Middle frontal gyrus (tissue), 1 donor: Measurements from ENCODE around the gene LIPE.
A peak's percentile ranks its signal among the peaks of the same experiment; 100 is the strongest.
"Not testable (repeated sequence)": the region's sequence is repeated elsewhere in the genome, so short reads cannot be mapped to it uniquely, and the experiment has no call there.

Source experiments
- DNase-seq: peaks from one replicate; pipeline ENCODE4 v3.0.0-alpha.2; 2015; ENCODE audit warnings: low spot score; ENCODE audit errors: extremely low spot score

The LIPE gene

GRCh38 chr19:42427313-42427712, at the start of gene LIPE:
TSS of gene LIPE (minus strand) at chr19:42427388. CDS start at chr19:42427149, 239 bp downstream.
- no peak for DNase-seq

- no peak for DNase-seq
Observed at GRCh38 chr19:42475366-42475765, 48.2 kb upstream of the LIPE start.

- no peak for DNase-seq
Observed at GRCh38 chr19:42474743-42475142, 47.6 kb upstream of the LIPE start.

- no peak for DNase-seq
Observed at GRCh38 chr19:42473686-42474085, 46.5 kb upstream of the LIPE start.

GRCh38 chr19:42472402-42473147, 45.4 kb upstream of the LIPE start:
- no peak for DNase-seq

GRCh38 chr19:42471554-42472249, 44.5 kb upstream of the LIPE start:
- DNase-seq, result no peak

GRCh38 chr19:42469311-42470235, 42.4 kb upstream of the LIPE start:
- DNase-seq, result no peak

GRCh38 chr19:42468273-42468796, 41.1 kb upstream of the LIPE start:
- DNase-seq, result no peak

GRCh38 chr19:42467183-42467760, 40.1 kb upstream of the LIPE start:
- no peak for DNase-seq

- no peak for DNase-seq
Observed at GRCh38 chr19:42466521-42467182, 39.5 kb upstream of the LIPE start.

GRCh38 chr19:42465827-42466280, 38.7 kb upstream of the LIPE start:
- no peak for DNase-seq

- DNase-seq, result peak; percentile 57
Observed at GRCh38 chr19:42461700-42462324, 34.6 kb upstream of the LIPE start.

GRCh38 chr19:42461231-42461630, 34.0 kb upstream of the LIPE start:
- DNase-seq, result not testable (repeated sequence)

GRCh38 chr19:42459926-42460325, 32.7 kb upstream of the LIPE start:
- DNase-seq, result no peak

- no peak for DNase-seq
Observed at GRCh38 chr19:42455621-42456081, 28.5 kb upstream of the LIPE start.

- DNase-seq, result no peak
Observed at GRCh38 chr19:42455086-42455485, 27.9 kb upstream of the LIPE start.

- no peak for DNase-seq
Observed at GRCh38 chr19:42452590-42452989, 25.4 kb upstream of the LIPE start.

GRCh38 chr19:42450314-42450934, 23.2 kb upstream of the LIPE start:
- peak; percentile 25 for DNase-seq

GRCh38 chr19:42448306-42448705, 21.1 kb upstream of the LIPE start:
- DNase-seq, result not testable (repeated sequence)
